PC-9 (cell line): ENCODE results near the gene BBS9.

Source experiments
- EZH2 ChIP-seq: fragments of 200-600 bp; sonication (generic); IDR thresholded peaks from 2 replicates; pipeline ENCODE4 v1.8.0; 2017; ENCODE audit warnings: antibody characterized with exemption, low read depth
- TF ChIP-seq, protein P1 (sequence below): fragments of 200-600 bp; sonication (generic); conservative IDR thresholded peaks from 2 replicates; pipeline ENCODE4 v1.6.1; 2017; ENCODE audit warnings: mixed run types, antibody characterized with exemption, mild to moderate bottlenecking, moderate library complexity

DNA sequence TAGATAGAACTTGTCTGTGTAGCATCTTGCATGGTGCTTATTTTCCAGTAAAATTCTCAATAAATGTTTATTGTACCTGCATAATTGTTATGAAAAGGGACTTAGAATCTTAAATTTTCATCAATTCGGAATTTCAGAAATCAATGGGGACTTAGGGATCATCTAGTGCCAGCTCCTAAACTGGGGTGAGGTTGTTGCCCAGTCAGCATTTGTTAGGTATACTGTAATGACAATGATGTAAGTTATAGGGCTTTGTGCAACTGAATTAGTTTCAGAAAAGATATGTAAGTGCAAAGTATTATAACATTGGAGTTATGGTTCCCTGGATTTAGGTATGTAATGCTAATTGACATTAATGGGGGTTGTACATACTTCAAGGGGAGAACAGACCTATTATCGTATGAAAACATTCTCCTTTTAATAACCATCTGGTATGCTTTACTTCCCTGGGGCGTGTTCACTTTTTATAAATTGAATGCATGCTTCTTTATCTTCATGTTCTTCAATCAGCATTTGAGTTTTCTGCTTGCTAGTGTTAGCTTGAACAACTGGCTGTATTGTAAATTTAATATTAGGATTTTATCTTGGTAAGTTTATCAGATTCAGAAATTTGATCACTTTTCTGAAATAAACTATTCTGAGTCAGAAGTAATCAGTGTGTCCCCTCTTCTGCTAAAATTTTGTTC is 270.3 kb downstream of the BBS9 start:
- TF ChIP-seq, protein P1, sequence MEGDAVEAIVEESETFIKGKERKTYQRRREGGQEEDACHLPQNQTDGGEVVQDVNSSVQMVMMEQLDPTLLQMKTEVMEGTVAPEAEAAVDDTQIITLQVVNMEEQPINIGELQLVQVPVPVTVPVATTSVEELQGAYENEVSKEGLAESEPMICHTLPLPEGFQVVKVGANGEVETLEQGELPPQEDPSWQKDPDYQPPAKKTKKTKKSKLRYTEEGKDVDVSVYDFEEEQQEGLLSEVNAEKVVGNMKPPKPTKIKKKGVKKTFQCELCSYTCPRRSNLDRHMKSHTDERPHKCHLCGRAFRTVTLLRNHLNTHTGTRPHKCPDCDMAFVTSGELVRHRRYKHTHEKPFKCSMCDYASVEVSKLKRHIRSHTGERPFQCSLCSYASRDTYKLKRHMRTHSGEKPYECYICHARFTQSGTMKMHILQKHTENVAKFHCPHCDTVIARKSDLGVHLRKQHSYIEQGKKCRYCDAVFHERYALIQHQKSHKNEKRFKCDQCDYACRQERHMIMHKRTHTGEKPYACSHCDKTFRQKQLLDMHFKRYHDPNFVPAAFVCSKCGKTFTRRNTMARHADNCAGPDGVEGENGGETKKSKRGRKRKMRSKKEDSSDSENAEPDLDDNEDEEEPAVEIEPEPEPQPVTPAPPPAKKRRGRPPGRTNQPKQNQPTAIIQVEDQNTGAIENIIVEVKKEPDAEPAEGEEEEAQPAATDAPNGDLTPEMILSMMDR: no peak
- no peak for TF ChIP-seq EZH2
